ENCODE results near the gene ATM. TPM values are rescaled to one million over a fixed set of nuclear protein-coding genes. Genes with fewer than 3 reads are reported as not detected.

The ATM gene
- total and polyA plus RNA-seq, 2 donors (not counting 3 experiments of a cell fraction or from before 2014, with no cell fraction given), result 11.8 to 49.7 TPM

- TF ChIP-seq JUN (IDR thresholded peaks at IDR 0.05; ENCODE audit: borderline replicate concordance, insufficient read depth, insufficient read length, low read depth) (no peak), MYC (IDR thresholded peaks at IDR 0.05; ENCODE audit: low read depth, low read length) (no peak), CTCF (IDR thresholded peaks at IDR 0.05; ENCODE audit: extremely low read depth in 1 of 2, insufficient read depth in 1 of 2, low read depth in 1 of 2, low read length in 2 of 2) (no peak), POLR2A (IDR thresholded peaks at IDR 0.05; ENCODE audit: low read depth, low read length) (no peak)
- Histone ChIP-seq H3K4me1 (ENCODE audit: control insufficient read depth, extremely low read depth, insufficient read depth, low read length) (no peaks in the 10 kb centered on the region), H3K9ac (replicated peaks; ENCODE audit: extremely low read depth, insufficient read depth, low read length) (no peak overlapping the region), H3K36me3 (ENCODE audit: control insufficient read depth in 2 of 2, extremely low read depth in 1 of 2, insufficient read depth in 2 of 2, low read length in 2 of 2) (no peaks in the 10 kb centered on the region), H3K79me2 (ENCODE audit: control insufficient read depth, insufficient read depth, low read length) (no peaks in the 10 kb centered on the region), H3K4me2 (ENCODE audit: insufficient read depth, low read length) (no peak overlapping the region), H2AFZ (ENCODE audit: low read depth, low read length) (no peak overlapping the region), H4K20me1 (replicated peaks; ENCODE audit: control insufficient read depth, extremely low read depth, insufficient read depth, low read length) (no peaks in the 10 kb centered on the region), H3K9me3 (replicated peaks; ENCODE audit: control insufficient read depth, insufficient read depth, low read length) (no peaks in the 10 kb centered on the region), H3K27me3 (ENCODE audit: control insufficient read depth in 2 of 2, insufficient read depth in 2 of 2, low read length in 2 of 2) (no peaks in the 10 kb centered on the region), H3K9me1 (replicated peaks; ENCODE audit: control insufficient read depth, extremely low read depth, insufficient read depth, low read length) (no peaks in the 10 kb centered on the region), H3K27ac (ENCODE audit: insufficient read depth, low read depth, low read length) (peak overlapping the region; percentile 7), H3K4me3 (replicated peaks in 1 of 3; ENCODE audit: insufficient read depth in 1 of 3, low read depth in 1 of 3, low read length in 3 of 3) (no peak overlapping the region)
- BruUV-seq (replicated peaks), result no TSS peak
- intact Hi-C loops (cut with micrococcal nuclease) (loop anchor here (1.0 to 10.0 kb wide), 3 partner anchors 18 to 325 kb away; partner anchors contain the start of genes ATM and NPAT), dilution Hi-C loops (cut with MboI; ENCODE audit: extremely low pct_ligation_motif_present, low sequenced_read_pairs) (no loop called here)
- ChIA-PET CTCF (no interaction called here), POLR2A (no interaction called here)
- peak; percentile 15 for DNase-seq (ENCODE audit: low read depth, low spot score)
- FAIRE-seq, result no peak
Observed at GRCh38 chr11:108319541-108320145, 96.8 kb downstream of the ATM start.

- Histone ChIP-seq H3K27ac (ENCODE audit: insufficient read depth, low read depth, low read length) (no peak overlapping the region), H3K79me2 (ENCODE audit: control insufficient read depth, insufficient read depth, low read length) (no peaks in the 10 kb centered on the region), H3K9me1 (replicated peaks; ENCODE audit: control insufficient read depth, extremely low read depth, insufficient read depth, low read length) (no peaks in the 10 kb centered on the region), H3K36me3 (ENCODE audit: control insufficient read depth in 2 of 2, extremely low read depth in 1 of 2, insufficient read depth in 2 of 2, low read length in 2 of 2) (no peaks in the 10 kb centered on the region), H3K4me3 (replicated peaks in 1 of 3; ENCODE audit: insufficient read depth in 1 of 3, low read depth in 1 of 3, low read length in 3 of 3) (no peak overlapping the region), H3K9ac (replicated peaks; ENCODE audit: extremely low read depth, insufficient read depth, low read length) (no peak overlapping the region), H4K20me1 (replicated peaks; ENCODE audit: control insufficient read depth, extremely low read depth, insufficient read depth, low read length) (no peaks in the 10 kb centered on the region), H3K4me1 (ENCODE audit: control insufficient read depth, extremely low read depth, insufficient read depth, low read length) (no peaks in the 10 kb centered on the region), H3K9me3 (replicated peaks; ENCODE audit: control insufficient read depth, insufficient read depth, low read length) (no peaks in the 10 kb centered on the region), H3K27me3 (ENCODE audit: control insufficient read depth in 2 of 2, insufficient read depth in 2 of 2, low read length in 2 of 2) (no peaks in the 10 kb centered on the region), H3K4me2 (ENCODE audit: insufficient read depth, low read length) (no peak overlapping the region), H2AFZ (ENCODE audit: low read depth, low read length) (no peak overlapping the region)
- TF ChIP-seq FOS (IDR thresholded peaks at IDR 0.05; ENCODE audit: borderline replicate concordance, insufficient read depth, low read length), result no peak
- no peak for TF ChIP-seq CTCF (IDR thresholded peaks at IDR 0.05; ENCODE audit: extremely low read depth in 1 of 2, insufficient read depth in 1 of 2, low read depth in 1 of 2, low read length in 2 of 2)
- TF ChIP-seq EZH2 (IDR thresholded peaks at IDR 0.05; ENCODE audit: borderline replicate concordance, low read depth, low read length, severe bottlenecking), result no peak
- TF ChIP-seq GATA2 (IDR thresholded peaks at IDR 0.05; ENCODE audit: insufficient read depth, insufficient read length, low read depth, low read length), result no peak
- TF ChIP-seq MAX (IDR thresholded peaks at IDR 0.05; ENCODE audit: insufficient read depth, insufficient read length), result no peak
- no peak for TF ChIP-seq JUN (IDR thresholded peaks at IDR 0.05; ENCODE audit: borderline replicate concordance, insufficient read depth, insufficient read length, low read depth)
- TF ChIP-seq POLR2AphosphoS5 (IDR thresholded peaks at IDR 0.05; ENCODE audit: insufficient read depth, low read depth, low read length), result no peak
- no peak for TF ChIP-seq MYC (IDR thresholded peaks at IDR 0.05; ENCODE audit: low read depth, low read length)
- TF ChIP-seq POLR2A (IDR thresholded peaks at IDR 0.05; ENCODE audit: low read depth, low read length), result no peak
- no TSS peak for BruUV-seq (replicated peaks)
- ChIA-PET POLR2A (no interaction called here), CTCF (no interaction called here)
- no peak for FAIRE-seq
- intact Hi-C loops (cut with micrococcal nuclease) (loop anchor here (5.0 to 10.0 kb wide), 2 partner anchors 100 to 322 kb away; partner anchors contain the start of genes ATM and NPAT), dilution Hi-C loops (cut with MboI; ENCODE audit: extremely low pct_ligation_motif_present, low sequenced_read_pairs) (no loop called here)
- DNase-seq (ENCODE audit: low read depth, low spot score), result no peak
Observed at GRCh38 chr11:108322666-108323065, 99.8 kb downstream of the ATM start.
